Activated CD4-positive, alpha-beta T cell treated with anti-CD3 and anti-CD28 coated beads for 4 hours (primary cell): Measurements from ENCODE around the gene ZNF367.

Experiments used
- DNase-seq, 2 donors: peaks; one replicate each; pipeline ENCODE4 v3.0.0-alpha.2; 2020

Gene ZNF367

DNA sequence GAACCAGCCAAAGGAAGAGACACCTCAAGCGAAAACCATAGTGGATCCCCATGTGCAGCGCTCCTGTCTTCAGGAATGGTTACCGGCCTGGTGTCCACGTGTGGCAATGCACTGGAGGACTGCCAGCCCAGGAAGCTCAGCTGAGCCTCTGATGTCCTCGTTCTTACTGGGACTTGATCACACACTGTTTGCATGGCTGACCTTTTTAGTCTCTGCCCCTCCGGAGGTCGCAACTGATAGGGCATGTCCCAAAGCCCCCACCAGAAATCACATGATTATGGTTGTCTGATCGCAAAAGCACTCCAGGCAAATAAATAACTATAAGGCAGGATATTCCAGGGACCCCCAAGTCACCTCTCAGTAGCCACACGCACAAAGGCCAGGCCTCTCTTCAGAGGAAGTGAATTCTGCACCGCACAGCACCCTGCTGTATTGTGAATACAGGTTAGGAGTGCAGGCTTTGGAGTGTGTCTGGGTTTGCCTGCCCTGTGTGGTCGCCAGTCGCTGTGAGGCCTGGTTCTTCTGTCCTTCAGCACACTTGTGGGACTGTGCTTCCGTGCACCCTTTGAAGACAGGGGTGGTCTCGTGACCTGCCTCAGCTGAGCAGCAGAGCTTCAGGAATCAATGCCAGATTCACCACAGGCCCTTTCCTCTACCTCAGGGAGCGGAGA, 18.4 kb upstream of the ZNF367 start:
- no peak for DNase-seq

DNA sequence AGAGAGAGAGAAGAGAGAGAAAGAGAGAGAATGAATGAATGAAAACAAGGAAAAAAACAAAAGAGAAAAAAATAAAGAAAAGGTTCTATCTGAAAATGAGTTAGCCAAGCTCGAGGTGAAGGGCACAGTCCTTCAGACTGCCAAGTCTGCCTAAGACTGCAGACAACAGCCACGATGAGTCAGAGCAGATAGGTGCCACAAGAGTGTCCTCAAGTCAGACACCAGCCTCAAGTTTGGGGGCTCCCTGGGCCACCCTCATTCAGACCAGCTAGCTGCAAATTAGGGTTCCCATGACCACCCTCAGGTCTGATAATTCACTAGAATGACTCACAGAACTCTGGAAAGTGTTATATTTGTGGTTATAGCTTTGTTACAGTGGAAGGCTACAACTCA, 17.9 kb upstream of the ZNF367 start:
- no peak for DNase-seq

DNA sequence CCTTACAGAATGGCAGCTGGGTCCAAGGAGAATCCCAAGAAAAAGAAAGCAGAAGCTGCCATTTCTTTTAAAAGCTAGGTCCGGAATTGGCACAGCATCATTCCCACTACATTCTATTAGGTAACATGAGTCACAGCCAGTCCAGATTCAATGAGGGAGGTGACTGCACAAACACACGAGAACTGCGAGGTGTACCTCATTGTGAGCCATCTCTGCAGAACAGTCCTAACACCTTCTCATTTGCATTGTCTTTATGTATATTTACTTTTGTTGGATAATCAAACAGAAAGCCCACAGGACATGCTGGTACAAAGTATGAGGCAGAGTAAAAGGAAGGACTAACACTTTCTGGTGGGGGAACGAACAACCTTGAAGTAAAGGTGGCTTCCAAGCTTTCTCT, 17.2 kb upstream of the ZNF367 start:
- no peak for DNase-seq

DNA sequence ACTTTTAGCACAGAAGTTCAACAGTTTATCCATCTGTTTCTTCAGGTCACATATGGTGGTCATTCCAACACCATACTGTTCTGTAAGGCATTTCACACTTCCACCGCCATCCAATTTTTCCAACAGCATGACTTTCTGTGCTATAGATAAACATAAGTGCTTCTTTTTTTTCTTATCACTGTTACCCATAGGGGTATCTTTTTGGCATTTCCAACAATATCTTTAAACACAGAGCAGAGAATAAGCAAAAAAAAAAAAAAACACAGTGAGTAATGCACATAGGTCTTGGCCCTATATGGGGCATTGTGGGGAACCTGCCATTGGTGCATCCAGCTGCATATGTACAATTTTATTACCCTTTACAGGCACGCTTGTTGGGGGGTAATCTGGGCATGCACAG, 12.2 kb upstream of the ZNF367 start:
- DNase-seq, result no peak

- no peak for DNase-seq
Measured at GRCh38 chr9:96429732-96430131, 11.6 kb upstream of the ZNF367 start.

- no peak for DNase-seq
Measured at GRCh38 chr9:96425500-96426169, 7.5 kb upstream of the ZNF367 start.

GRCh38 chr9:96423985-96424336, 5.8 kb upstream of the ZNF367 start:
- DNase-seq, result no peak

DNA sequence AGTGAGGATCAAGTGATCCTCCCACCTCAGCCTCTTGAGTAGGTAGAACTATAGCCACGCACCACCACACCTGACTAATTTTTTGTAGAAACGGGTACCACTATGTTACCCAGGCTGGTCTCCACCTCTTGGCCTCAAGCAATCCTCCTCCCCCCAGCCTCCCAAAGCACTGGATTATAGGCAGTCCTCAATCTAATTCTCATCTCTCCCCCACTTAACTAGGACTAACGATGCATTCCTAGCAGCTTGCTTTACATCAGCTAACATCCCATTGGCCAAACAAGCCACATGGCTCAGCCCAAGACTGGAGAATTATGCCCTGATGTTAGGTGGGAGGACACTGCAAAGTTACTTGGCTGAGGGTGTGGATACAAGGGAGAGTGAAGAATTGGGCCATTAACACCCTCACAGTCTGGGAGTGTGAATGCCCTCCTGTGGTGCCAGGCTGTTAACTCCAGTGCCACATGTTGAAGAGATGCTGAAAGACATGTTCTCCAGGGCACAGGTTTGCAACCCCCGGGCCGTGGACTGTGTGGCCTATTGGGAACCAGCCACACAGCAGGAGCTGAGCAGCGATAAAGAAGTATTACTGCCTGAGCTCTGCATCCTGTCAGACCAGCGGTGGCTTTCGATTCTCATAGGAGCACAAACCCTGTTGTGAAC, 5.3 kb upstream of the ZNF367 start:
- DNase-seq, result no peak

DNA sequence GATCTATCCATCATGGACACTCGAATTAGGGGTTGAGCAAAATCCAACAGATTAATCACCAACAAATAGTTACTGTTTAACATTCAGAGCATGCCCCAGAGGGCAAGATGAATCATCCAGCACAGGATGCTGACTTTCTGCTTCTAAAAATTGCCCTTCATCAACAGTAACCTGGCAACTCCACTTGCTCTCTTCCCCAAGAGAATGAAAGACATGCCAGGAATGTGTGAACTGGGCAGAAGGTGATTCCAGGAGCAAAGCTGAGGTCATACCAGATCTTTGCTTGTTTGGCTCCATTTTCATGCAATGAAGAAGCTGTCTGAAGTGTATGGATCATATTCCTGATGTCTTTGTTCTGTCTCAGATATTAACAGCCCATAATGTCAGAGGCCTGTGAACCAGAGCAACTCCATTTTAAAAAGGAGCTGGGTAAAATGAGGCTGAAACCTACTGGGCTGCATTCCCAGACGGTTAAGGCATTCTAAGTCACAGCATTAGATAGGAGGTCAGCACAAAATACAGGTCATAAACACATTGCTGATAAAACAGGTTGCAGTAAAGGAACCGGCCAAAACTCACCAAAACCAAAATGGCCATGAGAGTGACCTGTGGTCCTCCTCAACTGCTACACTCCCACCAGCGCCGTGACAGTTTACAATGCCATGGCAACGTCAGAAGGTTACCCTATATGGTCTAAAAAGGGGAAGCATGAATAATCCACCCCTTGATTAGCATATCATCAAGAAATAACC, 2.5 kb upstream of the ZNF367 start:
- DNase-seq, result peak; percentile 17 to 21

- DNase-seq, result no peak
Measured at GRCh38 chr9:96419691-96419969, 1.5 kb upstream of the ZNF367 start.

- peak; percentile 18 to 39 for DNase-seq
Measured at GRCh38 chr9:96418920-96419690, 935 bp upstream of the ZNF367 start.

DNA sequence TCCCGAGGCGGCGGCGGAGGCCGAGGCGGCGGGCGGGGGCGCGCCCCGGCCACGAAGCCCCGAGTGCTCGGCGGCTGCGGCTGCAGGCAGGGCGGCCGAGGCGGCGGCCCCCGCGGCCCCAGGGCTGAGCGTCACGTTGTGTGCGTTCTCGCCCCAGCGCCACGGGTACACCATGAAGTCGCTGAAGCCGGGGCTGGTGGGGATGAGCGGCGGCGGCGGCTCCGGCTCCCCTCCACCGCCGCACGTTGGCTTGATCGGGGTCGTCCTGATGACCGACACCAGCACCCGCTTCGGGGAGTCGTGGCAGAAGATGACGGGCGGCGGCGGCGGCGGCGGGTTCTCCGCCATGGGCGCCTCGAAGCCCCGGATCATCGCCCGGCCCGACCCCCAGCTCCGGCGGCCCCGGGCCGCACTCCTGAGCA, 498 bp downstream of the ZNF367 start:
- peak; percentile 40 to 50 for DNase-seq

DNA sequence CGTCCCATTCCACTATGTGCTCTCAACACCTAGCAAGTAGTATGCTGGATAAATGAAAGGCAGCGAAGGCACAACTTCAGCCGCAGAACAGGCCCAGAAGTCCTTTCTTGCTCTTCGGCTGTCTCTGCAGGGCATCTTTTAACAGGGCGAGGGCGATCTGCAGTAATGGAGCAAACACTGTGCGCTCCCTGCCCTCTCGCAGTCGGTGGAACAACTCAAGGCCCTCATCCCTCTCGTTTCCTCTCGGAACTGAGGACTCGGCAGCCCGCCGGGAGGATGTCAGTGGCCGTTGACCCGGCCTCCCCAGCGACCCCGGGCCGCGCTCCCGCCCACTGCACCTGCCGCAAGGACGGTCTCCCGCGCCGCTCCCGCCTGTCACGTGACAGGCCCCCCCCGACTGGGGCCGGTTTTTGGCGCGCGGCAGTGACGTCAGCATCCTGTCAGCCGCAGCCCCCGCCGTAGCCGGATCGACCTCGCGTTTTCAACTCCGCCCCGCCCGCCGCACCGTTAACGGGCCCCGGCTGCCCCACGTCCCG, 1.1 kb downstream of the ZNF367 start:
- peak; percentile 92 to 93 for DNase-seq

DNA sequence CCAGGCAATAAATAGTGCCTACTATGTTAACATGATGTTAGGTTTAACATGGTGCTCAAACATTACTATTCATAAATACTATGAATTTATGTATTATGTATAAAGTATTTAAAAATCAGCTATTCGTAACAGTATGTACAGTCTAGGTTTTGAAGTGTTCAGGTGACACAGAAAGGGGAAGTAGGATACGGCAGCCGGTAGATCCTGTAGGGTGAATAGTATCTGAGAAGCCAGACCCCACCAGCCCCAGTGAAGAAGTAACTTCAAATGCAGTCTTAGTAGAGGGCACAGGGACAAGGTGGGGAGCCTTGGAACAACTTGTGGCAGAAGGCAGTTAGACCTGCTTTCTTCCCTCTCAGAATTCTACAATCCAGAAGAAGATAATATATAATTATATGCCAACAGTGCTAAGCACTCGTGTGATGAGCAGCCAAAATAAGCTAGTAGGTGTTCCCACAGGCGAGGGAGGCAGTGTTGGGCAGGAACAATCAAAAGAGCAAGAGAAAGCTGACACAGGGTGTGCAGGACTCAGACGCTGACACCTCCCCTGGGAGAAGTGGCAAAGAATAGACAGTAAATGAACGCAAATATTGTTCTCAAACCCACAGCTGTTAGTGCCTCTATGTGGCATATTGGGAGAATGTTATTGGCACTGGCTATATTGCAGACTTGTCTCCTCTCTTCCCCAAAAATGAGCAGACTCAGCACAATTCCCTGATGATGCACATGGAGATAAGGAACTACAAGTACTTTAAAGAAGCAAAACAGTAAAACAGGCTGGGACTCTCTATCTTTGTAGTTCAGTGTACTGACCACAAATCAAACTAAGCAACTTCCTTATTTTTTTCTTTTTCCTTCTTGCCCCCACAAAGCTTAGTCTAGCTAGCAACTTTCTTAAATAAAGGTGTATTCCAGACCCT, 4.6 kb downstream of the ZNF367 start:
- peak; percentile 11 for DNase-seq

GRCh38 chr9:96412174-96412913, 5.8 kb downstream of the ZNF367 start:
- no peak for DNase-seq

DNA sequence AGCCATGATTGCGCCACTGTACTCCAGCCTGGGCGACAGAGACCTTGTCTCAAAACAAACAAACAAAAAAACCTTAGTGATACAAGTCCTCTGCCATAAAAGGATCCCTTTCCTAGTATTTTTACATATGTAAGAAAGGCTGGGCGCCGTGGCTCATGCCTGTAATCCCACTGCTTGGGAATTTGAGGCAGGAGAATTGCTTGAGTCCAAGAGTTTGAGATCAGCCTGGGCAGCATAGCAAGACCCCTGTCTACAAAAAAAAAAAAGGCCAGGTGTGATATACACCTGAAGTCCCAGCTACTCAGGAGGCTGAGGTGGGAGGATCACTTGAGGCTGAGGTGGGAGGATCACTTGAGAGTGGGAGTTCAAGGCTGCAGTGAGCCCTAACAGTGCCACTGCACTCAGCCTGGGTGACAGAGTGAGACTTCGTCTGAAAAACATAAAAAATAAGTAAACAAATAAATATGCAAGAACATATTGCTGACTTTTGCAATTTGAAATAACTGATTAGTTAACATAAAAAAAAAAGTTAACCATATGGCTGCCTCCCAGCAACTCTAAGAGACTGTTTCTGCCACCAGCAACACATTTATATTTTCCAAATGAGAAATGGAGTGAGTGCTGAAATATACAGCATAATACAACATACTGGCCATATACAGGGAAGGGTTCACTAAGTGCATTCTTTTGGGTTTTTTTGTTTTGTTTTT, 6.9 kb downstream of the ZNF367 start:
- DNase-seq, result no peak

DNA sequence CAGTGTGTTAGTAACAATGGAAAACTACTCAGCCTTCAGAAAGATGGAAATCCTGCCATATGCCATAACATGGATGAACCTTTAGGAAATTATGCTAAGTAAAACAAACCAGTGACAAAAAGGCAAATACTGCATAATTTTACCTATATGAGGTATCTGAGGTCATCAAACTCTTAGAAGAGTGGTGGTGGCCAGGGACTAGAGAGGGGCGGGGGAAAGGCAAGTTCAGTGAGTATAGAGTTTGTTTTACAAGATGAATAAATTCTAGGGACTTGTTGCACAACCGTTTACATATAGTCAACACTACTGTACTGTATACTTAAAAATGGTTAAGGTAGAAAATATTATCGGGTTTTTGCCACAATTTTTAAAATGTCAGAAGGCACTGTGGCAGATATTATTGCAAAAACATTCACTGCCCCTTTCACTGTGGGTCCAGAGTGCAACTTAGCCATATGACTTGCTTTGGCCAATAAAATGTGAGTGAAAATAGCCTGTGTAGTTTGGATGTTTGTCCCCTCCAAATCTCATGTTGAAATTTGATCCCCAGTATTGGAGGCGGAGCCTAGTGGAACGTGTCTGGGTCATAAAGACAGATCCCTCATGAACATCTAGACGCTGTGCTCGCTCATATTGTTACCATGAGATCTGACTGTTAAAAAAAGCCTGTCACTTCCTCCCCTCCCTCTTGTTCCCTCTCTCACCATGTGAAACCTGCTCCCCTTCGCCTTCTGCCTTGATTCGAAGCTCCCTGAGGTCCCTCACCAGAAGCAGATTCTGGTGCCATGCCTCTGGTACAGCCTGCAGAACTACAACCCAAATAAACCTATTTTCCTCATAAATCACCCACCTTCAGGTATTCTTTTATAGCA, 9.5 kb downstream of the ZNF367 start:
- no peak for DNase-seq

DNA sequence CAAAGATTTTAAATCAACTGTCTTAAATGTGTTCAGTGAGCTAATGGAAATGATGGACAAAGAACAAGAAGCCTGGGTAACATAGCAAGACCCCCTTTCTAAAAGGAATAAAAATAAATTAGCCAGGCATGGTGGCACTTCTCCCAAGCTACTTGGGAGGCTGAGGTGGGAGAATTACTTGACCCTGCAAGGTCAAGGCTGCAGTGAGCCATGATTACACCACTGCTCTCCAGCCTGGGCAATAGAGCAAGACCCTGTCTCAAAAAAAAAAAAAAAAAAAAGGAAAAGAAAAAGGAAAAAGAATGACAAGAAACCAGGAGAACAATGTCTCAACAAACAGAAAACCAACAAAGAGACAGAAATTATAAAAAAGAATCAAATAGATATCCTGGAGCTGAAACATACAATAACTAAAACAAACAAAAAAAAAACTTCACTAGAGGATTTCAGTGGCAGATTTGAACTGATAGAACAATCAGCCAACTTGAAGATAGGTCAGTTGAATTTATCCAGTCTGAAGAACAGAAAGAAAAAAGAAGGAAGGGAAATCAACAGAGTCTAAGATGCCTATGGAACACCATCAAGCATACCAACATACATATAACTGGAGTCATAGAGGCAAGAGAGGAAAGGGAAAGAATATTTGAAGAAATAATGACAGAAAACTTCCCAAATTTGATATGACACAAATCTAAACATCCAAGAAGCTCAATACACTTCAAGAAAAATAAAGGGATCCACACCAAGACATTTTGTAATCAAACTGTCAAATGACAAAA, 17.8 kb downstream of the ZNF367 start:
- DNase-seq, result no peak

DNA sequence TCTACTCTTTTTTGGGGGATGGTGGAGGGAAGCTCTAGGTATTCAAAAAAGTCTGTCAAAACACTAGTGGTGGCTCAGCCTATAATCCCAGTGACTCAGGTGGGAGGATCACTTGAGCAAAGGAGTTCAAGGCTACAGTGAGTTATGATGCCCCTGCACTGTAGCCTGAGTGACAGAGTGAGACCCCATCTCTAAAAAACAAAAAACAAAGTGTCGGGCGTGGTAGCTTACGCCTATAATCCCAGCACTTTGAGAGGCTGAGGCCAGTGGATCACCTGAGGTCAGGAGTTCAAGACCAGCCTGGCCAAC, 18.9 kb downstream of the ZNF367 start:
- no peak for DNase-seq
